Choroid plexus epithelial cell (primary cell): Measurements from ENCODE around the gene HNF1A.
A peak's percentile ranks its signal among the peaks of the same experiment; 100 is the strongest.

Experiments used
- DNase-seq: peaks from one replicate; pipeline ENCODE4 v3.0.0-alpha.2; 2010; ENCODE audit warnings: low read depth
- H3K4me3 ChIP-seq: 2 replicates; pipeline ENCODE4 v1.5.1; 2011; ENCODE audit warnings: low read depth, mild to moderate bottlenecking, control low read depth, low read length, moderate library complexity
- CTCF ChIP-seq: conservative IDR thresholded peaks from 2 replicates; pipeline ENCODE4 v1.5.1; 2011; ENCODE audit warnings: low read depth, mild to moderate bottlenecking, control low read depth, inconsistent platforms, low read length, moderate library complexity

Gene HNF1A

GRCh38 chr12:121010860-121011259, 32.5 kb downstream of the HNF1A start:
- H3K4me3 ChIP-seq: no peak overlapping the region
- TF ChIP-seq CTCF: no peak
- DNase-seq: no peak

- H3K4me3 ChIP-seq: no peak overlapping the region
- no peak for TF ChIP-seq CTCF
- no peak for DNase-seq
Observed at GRCh38 chr12:121011820-121012219, 33.5 kb downstream of the HNF1A start.

GRCh38 chr12:121013715-121014114, 35.4 kb downstream of the HNF1A start:
- TF ChIP-seq CTCF: peak; percentile 3
- H3K4me3 ChIP-seq: no peak overlapping the region
- no peak for DNase-seq

GRCh38 chr12:121015825-121016766, 37.8 kb downstream of the HNF1A start, which contains the start of gene C12orf43:
Gene C12orf43, minus strand, starts transcription at chr12:121016487. Its CDS starts 13 bp downstream, at chr12:121016474.
- peak; percentile 91 for DNase-seq
- H3K4me3 ChIP-seq: peak within 1 kb of the TSS; percentile 97
- no peak for TF ChIP-seq CTCF

GRCh38 chr12:121017966-121018491, 39.7 kb downstream of the HNF1A start:
- no peak for TF ChIP-seq CTCF
- H3K4me3 ChIP-seq: no peak overlapping the region
- no peak for DNase-seq

- no peak overlapping the region for H3K4me3 ChIP-seq
- no peak for DNase-seq
- no peak for TF ChIP-seq CTCF
Observed at GRCh38 chr12:121018860-121019617, 40.7 kb downstream of the HNF1A start.
